PFSK-1 (cell line): ENCODE data around the gene DHFR2.

ENCODE experiments used
- FOXP2 ChIP-seq: optimal IDR thresholded peaks from 2 replicates; pipeline ENCODE3; 2011; ENCODE audit warnings: borderline replicate concordance, control low read depth, inconsistent platforms; ENCODE audit not compliant: insufficient read depth; ENCODE audit errors: extremely low read length, extremely low read depth
- POLR2AphosphoS5 ChIP-seq: IDR thresholded peaks from 2 replicates; pipeline ENCODE4 v1.6.1; 2012; ENCODE audit warnings: low read depth, mild to moderate bottlenecking, control low read depth, low read length, moderate library complexity
- REST ChIP-seq, 2 experiments: IDR thresholded peaks; 2 replicates each; pipeline versions ENCODE4 v1.6.1 to v1.8.0; 2011 to 2012; ENCODE audit warnings: low read depth in 2 of 2, low read length in 2 of 2, control low read depth in 1 of 2, inconsistent platforms in 1 of 2, mild to moderate bottlenecking in 1 of 2, moderate library complexity in 1 of 2; ENCODE audit not compliant: insufficient read depth in 1 of 2
- SIN3A ChIP-seq: IDR thresholded peaks from 2 replicates; pipeline ENCODE4 v1.6.1; 2012; ENCODE audit warnings: mild to moderate bottlenecking, low read length, moderate library complexity, borderline replicate concordance; ENCODE audit not compliant: insufficient read depth
- TAF1 ChIP-seq: IDR thresholded peaks from 2 replicates; pipeline ENCODE4 v1.6.1; 2012; ENCODE audit warnings: low read length, control low read depth, borderline replicate concordance; ENCODE audit not compliant: insufficient read depth

DHFR2 gene

DNA sequence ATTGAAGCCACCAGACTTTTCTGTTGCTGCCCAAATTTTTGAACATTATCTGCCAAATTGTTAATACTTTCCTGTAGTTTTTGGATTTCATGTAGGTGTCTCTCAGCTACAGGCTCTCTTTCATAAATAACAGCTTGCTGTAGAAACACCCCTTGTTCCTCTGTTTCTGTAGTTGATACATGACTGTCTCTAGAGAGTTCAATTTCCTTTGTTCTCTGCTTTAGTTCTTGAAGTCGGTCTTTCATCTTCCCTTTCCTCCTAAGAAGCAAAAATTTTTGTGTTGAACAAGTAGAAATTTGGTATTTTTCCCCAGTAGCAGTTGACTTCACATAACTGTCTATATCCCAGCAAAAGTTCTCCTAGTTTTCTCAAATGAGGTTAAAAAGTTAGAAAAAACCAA, 47.7 kb downstream of the DHFR2 start:
- TF ChIP-seq FOXP2 (no peak), TAF1 (no peak), SIN3A (no peak), REST (IDR thresholded peaks at IDR 0.05; ENCODE audit: insufficient read depth in 1 of 2, low read depth in 2 of 2, low read length in 2 of 2) (no peak), POLR2AphosphoS5 (no peak)

DNA sequence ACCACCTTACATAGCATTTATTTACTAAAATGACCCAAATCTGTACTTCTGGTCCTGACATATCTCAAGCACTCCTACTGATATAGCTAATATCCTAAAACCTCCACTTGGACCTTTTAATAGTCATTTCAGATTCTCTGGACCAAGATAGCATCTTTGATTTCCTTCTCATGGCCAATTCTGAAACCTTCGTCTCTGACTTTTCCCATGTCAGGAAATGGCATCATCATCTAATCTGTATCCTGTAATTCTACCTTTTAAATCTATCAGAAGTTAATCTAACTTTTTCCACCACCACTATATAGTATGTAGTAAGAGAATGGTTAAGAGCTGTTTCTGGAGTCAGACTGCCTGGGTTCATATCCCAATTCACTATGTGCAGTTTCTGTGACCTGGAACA, 50.5 kb downstream of the DHFR2 start:
- no peak for TF ChIP-seq SIN3A
- no peak for TF ChIP-seq POLR2AphosphoS5
- TF ChIP-seq TAF1 = no peak
- no peak for TF ChIP-seq REST (IDR thresholded peaks at IDR 0.05; ENCODE audit: insufficient read depth in 1 of 2, low read depth in 2 of 2, low read length in 2 of 2)
- no peak for TF ChIP-seq FOXP2

- no peak for TF ChIP-seq TAF1
- TF ChIP-seq REST (IDR thresholded peaks at IDR 0.05; ENCODE audit: insufficient read depth in 1 of 2, low read depth in 2 of 2, low read length in 2 of 2) = no peak
- no peak for TF ChIP-seq POLR2AphosphoS5
- no peak for TF ChIP-seq SIN3A
- no peak for TF ChIP-seq FOXP2
Measured at GRCh38 chr3:94011233-94011711, 51.4 kb downstream of the DHFR2 start.

DNA sequence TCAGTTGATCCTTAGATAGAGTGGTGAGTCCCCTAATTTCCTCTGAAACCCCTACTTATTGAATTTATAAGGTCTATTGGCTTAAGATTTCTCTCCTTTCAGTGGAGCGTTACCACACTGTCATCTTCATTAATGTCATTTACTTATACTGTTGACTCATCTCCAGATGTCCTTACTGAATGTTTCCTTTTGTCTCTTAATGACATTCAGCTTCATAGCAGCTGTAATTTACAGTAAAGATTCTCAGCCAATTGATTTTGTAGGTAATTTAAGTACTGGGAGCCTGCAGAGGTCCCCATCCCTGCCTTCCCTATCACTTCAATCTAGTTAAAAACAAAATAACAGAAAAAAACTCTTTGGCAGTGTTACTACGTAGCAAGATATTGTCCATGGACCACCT, 53.1 kb downstream of the DHFR2 start:
- TF ChIP-seq SIN3A (no peak), TAF1 (no peak), REST (IDR thresholded peaks at IDR 0.05; ENCODE audit: insufficient read depth in 1 of 2, low read depth in 2 of 2, low read length in 2 of 2) (no peak), POLR2AphosphoS5 (no peak), FOXP2 (no peak)

DNA sequence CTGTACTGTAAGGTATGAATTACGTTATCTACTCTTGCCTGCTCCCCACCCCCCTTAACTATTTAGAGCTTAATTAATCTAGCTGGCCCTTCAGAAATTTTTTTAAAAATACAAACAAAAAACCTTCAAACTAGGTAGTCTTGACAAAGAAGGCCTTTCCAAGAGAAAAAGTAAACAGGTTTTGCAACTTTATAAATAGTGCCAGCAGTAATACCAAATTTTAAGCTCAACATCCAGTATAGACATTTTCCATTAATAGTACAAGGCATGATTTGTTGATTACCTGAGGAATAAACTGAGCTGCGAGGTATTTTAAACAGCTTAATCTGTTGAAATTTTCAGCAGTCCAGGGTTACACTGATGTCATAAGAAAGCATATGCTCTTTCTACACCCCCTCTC, 54.5 kb downstream of the DHFR2 start:
- TF ChIP-seq FOXP2 (no peak), POLR2AphosphoS5 (no peak), TAF1 (no peak)
